Mucosa of rectum (tissue), 2 donors: Measurements from ENCODE around the gene TMEM101.
"Not testable (repeated sequence)": the region's sequence is repeated elsewhere in the genome, so short reads cannot be mapped to it uniquely, and the experiment has no call there.

Experiments
- H3K27ac ChIP-seq, 2 donors: one replicate each; pipeline ENCODE4 v1.7.0; 2013; ENCODE audit warnings: inconsistent platforms in 2 of 2, low read depth in 2 of 2, low read length in 2 of 2
- H3K27me3 ChIP-seq, 2 donors: one replicate each; pipeline ENCODE4 v1.7.0; 2013; ENCODE audit warnings: low read length in 2 of 2; ENCODE audit not compliant: control insufficient read depth in 2 of 2, insufficient read depth in 2 of 2
- H3K36me3 ChIP-seq, 2 donors: one replicate each; pipeline ENCODE4 v1.7.0; 2013; ENCODE audit warnings: low read length in 2 of 2; ENCODE audit not compliant: control insufficient read depth in 2 of 2, insufficient read depth in 2 of 2
- H3K4me1 ChIP-seq, 2 donors: one replicate each; pipeline ENCODE4 v1.7.0; 2013; ENCODE audit warnings: low read length in 2 of 2, mild to moderate bottlenecking in 1 of 2; ENCODE audit not compliant: control insufficient read depth in 2 of 2, insufficient read depth in 2 of 2
- H3K4me3 ChIP-seq, 2 donors: one replicate each; pipeline ENCODE4 v1.7.0; 2013; ENCODE audit warnings: low read length in 2 of 2
- H3K9ac ChIP-seq, 2 donors: one replicate each; pipeline ENCODE4 v1.7.0; 2013; ENCODE audit warnings: low read length in 2 of 2, low read depth in 1 of 2, mild to moderate bottlenecking in 1 of 2
- H3K9me3 ChIP-seq, 2 donors: one replicate each; pipeline ENCODE4 v1.7.0; 2013; ENCODE audit warnings: low read length in 2 of 2; ENCODE audit not compliant: control insufficient read depth in 2 of 2
- donor health status: healthy.
- donor health status: Normal muscosa, but diverticular disease.

TMEM101 gene

GRCh38 chr17:43961954-43962353 is 52.8 kb downstream of the TMEM101 start:
- Histone ChIP-seq H3K9me3 (no peaks in the 10 kb centered on the region), H3K4me1 (no peaks in the 10 kb centered on the region), H3K27me3 (peaks cover 3 to 10% of the 10 kb centered on the region in 2 donors), H3K27ac (no peak overlapping the region), H3K36me3 (no peaks in the 10 kb centered on the region), H3K4me3 (no peak overlapping the region), H3K9ac (no peak overlapping the region)

- H3K9ac ChIP-seq, H3K27me3 ChIP-seq, H3K36me3 ChIP-seq, H3K4me3 ChIP-seq, H3K4me1 ChIP-seq, H3K27ac ChIP-seq, H3K9me3 ChIP-seq: not testable (repeated sequence)
Measured at GRCh38 chr17:43961292-43961691, 53.5 kb downstream of the TMEM101 start.
